Activated naive CD4-positive, alpha-beta T cell treated with anti-CD3 and anti-CD28 coated beads, Interleukin-2, amount 10 ng/mL, durations not matched to agents 7 days and 5 days (primary cell): ENCODE data around the gene WWOX.
A peak's percentile ranks its signal among the peaks of the same experiment; 100 is the strongest.

Experiments used
- CTCF ChIA-PET: fragments of 350-600 bp; sonication (Branson Sonifier 250); formaldehyde crosslinking; loops from one replicate; lab custom pipeline; 2021; ENCODE audit warnings: antibody characterized with exemption; lab: Charles Lee
- DNase-seq: peaks from one replicate; pipeline ENCODE4 v3.0.0-alpha.2; 2020
- H3K27ac Mint-ChIP-seq: one replicate; pipeline ENCODE4 v1.8.0; 2021; ENCODE audit warnings: mild to moderate bottlenecking, moderate library complexity, mixed read lengths
- H3K27me3 Mint-ChIP-seq: one replicate; pipeline ENCODE4 v1.8.0; 2021; ENCODE audit warnings: mild to moderate bottlenecking, mixed read lengths
- H3K36me3 Mint-ChIP-seq: one replicate; pipeline ENCODE4 v1.8.0; 2021; ENCODE audit warnings: mixed read lengths
- H3K4me1 Mint-ChIP-seq: one replicate; pipeline ENCODE4 v1.8.0; 2021; ENCODE audit warnings: mixed read lengths
- H3K4me3 Mint-ChIP-seq: one replicate; pipeline ENCODE4 v1.8.0; 2021; ENCODE audit warnings: mild to moderate bottlenecking, moderate library complexity, mixed read lengths
- H3K9me3 Mint-ChIP-seq: one replicate; pipeline ENCODE4 v1.8.0; 2021; ENCODE audit warnings: mixed read lengths

WWOX gene

DNA sequence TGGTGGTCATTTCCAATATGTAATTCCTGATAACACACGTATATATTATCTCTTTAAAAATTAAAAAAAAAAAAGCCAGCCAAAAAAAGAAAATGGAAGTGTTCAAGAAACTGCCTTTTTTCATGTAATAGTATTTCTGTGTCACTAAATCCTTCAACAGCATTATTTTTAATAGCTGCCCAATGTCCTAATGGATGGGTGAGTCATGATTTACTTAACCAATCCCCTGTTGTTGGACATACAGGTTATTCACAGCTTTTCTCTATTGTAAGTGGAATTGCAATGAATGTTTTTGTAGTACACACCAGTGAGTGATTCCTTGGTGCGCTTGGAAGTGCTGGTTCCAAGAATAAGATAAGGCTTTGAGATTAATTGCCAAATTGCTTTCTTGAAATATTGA, 124.9 kb downstream of the WWOX start:
- Mint-ChIP-seq H3K36me3 (no peaks in the 10 kb centered on the region), H3K4me3 (no peak overlapping the region), H3K27ac (no peak overlapping the region), H3K27me3 (no peaks in the 10 kb centered on the region), H3K4me1 (no peaks in the 10 kb centered on the region), H3K9me3 (no peaks in the 10 kb centered on the region)
- DNase-seq, result no peak
- CTCF ChIA-PET, result no interaction called here

DNA sequence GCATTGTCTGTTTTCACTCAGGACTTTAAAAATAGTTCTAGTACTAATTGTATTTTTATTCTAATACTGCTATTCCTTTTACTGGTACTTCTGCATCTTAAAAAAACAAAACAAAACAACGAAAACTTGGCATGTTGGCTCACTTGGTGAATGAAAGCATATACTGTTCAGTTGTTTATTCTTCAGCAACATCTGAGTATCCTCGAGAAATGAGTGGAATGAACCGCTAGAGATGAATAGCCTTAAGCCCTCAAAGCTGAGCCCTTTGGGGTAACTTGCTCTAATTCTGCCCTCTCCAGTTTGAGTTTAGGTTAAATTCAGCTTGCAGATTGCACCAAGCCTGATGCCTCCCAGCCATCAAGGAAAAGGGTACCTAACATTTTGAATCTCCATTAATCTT, 126.5 kb downstream of the WWOX start:
- no peaks in the 10 kb centered on the region for H3K4me1 Mint-ChIP-seq
- no peak overlapping the region for H3K4me3 Mint-ChIP-seq
- DNase-seq, result no peak
- H3K27me3 Mint-ChIP-seq, result no peaks in the 10 kb centered on the region
- no peaks in the 10 kb centered on the region for H3K36me3 Mint-ChIP-seq
- no peaks in the 10 kb centered on the region for H3K9me3 Mint-ChIP-seq
- CTCF ChIA-PET, result interaction anchor here (0.7 kb wide), 1 partner anchor 159 kb away, joined by 3 read pairs; no protein-coding TSS in a partner anchor
- no peak overlapping the region for H3K27ac Mint-ChIP-seq

- Mint-ChIP-seq H3K4me3 (no peak overlapping the region), H3K9me3 (no peaks in the 10 kb centered on the region), H3K4me1 (no peaks in the 10 kb centered on the region), H3K36me3 (no peaks in the 10 kb centered on the region), H3K27me3 (no peaks in the 10 kb centered on the region), H3K27ac (no peak overlapping the region)
- CTCF ChIA-PET, result no interaction called here
- DNase-seq, result no peak
These were observed 128.4 kb downstream of the WWOX start for GRCh38 chr16:78227855-78228254.

GRCh38 chr16:78228704-78229103, 129.2 kb downstream of the WWOX start:
- Mint-ChIP-seq H3K4me1 (no peaks in the 10 kb centered on the region), H3K27me3 (no peaks in the 10 kb centered on the region), H3K36me3 (no peaks in the 10 kb centered on the region), H3K4me3 (no peak overlapping the region), H3K9me3 (no peaks in the 10 kb centered on the region), H3K27ac (no peak overlapping the region)
- CTCF ChIA-PET, result interaction anchor here (1.2 kb wide), 1 partner anchor 8 kb away, joined by 3 read pairs; no protein-coding TSS in a partner anchor
- no peak for DNase-seq

DNA sequence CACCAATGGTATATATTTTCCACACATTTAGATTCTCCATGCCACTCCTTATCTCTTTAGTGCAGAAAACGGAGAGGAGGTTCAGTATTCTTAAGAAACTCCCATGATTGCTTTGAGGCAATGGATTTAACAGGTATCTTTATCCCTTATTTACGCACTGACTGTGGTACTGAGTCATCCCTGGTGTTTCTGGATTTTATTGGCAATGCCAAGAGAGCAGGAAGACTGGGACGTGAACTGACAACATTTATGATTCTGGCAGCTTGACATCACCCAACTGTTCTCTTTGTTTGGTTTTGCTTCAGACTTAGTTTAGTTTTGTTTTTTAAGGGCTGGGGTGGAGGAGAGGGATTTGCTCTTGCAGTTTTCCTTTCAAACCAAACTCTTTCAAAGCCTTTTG, 131.4 kb downstream of the WWOX start:
- CTCF ChIA-PET, result no interaction called here
- Mint-ChIP-seq H3K36me3 (no peaks in the 10 kb centered on the region), H3K27ac (no peak overlapping the region), H3K4me3 (no peak overlapping the region), H3K27me3 (no peaks in the 10 kb centered on the region), H3K9me3 (no peaks in the 10 kb centered on the region), H3K4me1 (no peaks in the 10 kb centered on the region)
- no peak for DNase-seq

DNA sequence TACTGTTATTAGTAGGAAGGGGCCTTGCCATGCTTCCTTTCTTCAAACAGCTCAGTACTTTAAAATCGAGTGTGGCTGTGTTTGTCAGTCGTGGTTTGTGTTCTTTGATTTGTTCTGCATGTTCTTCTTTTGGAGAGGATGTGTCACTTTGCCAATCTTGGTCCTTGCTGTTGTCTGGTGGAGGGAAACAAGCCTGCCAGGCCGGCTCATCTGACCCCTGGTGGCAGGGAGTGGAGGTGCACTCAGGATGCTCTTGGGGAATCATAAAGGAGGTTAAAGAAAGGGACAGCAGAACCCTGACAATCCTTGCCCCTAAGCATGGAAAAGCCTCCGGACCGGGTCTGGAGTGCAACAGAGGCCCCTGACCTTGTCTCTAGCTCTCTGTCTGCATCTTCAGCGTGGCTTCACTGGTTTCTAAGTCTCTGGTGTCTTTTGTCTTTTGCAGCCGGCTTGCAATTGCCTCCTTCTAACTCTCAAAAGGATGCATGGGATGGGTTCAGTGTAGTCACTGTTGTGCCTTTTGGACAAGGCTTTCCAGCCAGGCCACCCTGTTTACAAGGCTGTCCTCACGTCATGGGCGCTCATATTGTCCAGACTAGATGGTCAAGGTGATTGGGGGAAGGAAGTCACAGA, 135.8 kb downstream of the WWOX start:
- no peak overlapping the region for H3K27ac Mint-ChIP-seq
- H3K27me3 Mint-ChIP-seq, result no peaks in the 10 kb centered on the region
- no peaks in the 10 kb centered on the region for H3K36me3 Mint-ChIP-seq
- CTCF ChIA-PET, result interaction anchor here (1.0 to 2.8 kb wide), 3 partner anchors 111 to 233 kb away, joined by 3 to 15 read pairs (median 3); partner anchors contain the start of gene WWOX
- peak; percentile 75 for DNase-seq
- H3K4me1 Mint-ChIP-seq, result no peaks in the 10 kb centered on the region
- H3K9me3 Mint-ChIP-seq, result no peaks in the 10 kb centered on the region
- H3K4me3 Mint-ChIP-seq, result no peak overlapping the region

- Mint-ChIP-seq H3K4me3 (no peak overlapping the region), H3K27ac (no peak overlapping the region), H3K36me3 (no peaks in the 10 kb centered on the region), H3K4me1 (no peaks in the 10 kb centered on the region), H3K27me3 (no peaks in the 10 kb centered on the region), H3K9me3 (no peaks in the 10 kb centered on the region)
- no peak for DNase-seq
- CTCF ChIA-PET, result interaction anchor here (1.0 to 2.8 kb wide), 3 partner anchors 112 to 136 kb away, joined by 3 to 15 read pairs (median 3); partner anchors contain the start of gene WWOX
These were observed 136.4 kb downstream of the WWOX start for GRCh38 chr16:78235876-78236275.

- DNase-seq, result no peak
- Mint-ChIP-seq H3K4me1 (no peaks in the 10 kb centered on the region), H3K27me3 (no peaks in the 10 kb centered on the region), H3K4me3 (no peak overlapping the region), H3K36me3 (no peaks in the 10 kb centered on the region), H3K9me3 (no peaks in the 10 kb centered on the region), H3K27ac (no peak overlapping the region)
- CTCF ChIA-PET, result no interaction called here
These were observed 138.4 kb downstream of the WWOX start for GRCh38 chr16:78237841-78238240.

DNA sequence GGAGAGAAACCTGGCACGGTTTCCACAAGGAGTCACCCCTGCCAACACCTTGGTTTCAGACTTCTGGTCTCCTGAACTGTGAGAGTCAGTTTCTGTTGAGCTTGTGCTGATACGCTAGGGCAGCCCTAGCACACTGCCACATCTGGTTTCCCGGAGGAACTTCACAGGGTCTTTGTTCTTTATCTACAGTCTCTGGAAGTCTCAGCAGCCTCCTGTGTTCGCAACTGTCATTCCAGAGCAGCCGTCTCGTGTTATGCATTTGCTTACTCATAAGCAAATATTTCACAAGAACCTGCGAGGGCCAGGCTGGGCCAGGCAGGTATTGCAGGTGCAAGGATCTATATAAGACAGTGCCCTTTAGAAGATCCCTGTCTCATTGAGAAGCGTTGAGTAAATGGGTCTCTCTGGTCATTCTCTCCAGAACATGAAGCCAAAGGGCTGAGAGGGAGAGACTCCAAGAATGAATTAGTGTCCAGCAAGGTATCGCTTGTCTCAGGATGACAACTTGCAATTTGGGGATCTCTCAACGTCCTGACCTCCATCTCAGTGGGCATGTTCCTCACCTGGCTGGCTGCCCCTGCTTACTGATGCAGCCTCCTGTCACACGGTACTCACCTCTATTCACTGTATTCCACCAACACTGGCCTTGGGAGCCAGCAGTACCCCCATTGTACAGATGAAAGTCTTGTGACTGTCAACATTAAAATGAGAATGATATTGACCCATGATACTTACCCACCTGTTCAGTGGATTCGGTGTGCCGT, 141.2 kb downstream of the WWOX start:
- H3K4me3 Mint-ChIP-seq, result no peak overlapping the region
- DNase-seq, result no peak
- H3K4me1 Mint-ChIP-seq, result no peaks in the 10 kb centered on the region
- H3K36me3 Mint-ChIP-seq, result no peaks in the 10 kb centered on the region
- H3K9me3 Mint-ChIP-seq, result no peaks in the 10 kb centered on the region
- no peak overlapping the region for H3K27ac Mint-ChIP-seq
- H3K27me3 Mint-ChIP-seq, result no peaks in the 10 kb centered on the region
- CTCF ChIA-PET, result no interaction called here

DNA sequence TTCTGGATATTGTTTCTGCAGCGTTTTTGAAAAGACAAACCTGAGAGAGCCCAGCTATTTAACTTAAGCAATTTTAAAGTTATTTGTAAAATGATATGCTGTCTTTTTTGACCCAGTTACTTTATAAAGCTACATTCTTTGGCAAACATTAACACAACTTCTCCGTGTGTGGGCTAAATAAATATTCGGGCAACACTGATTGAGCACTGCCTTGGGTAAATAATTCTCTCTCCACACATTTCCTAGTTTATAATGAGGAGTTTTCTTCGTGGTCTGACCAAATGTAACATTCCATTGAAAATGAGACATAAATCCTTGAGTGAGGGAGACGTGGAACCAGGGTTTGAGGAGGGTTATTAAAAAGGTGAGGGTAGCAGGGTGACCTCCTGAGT, 142.8 kb downstream of the WWOX start:
- Mint-ChIP-seq H3K27me3 (no peaks in the 10 kb centered on the region), H3K4me3 (no peak overlapping the region), H3K9me3 (no peaks in the 10 kb centered on the region), H3K27ac (no peak overlapping the region), H3K4me1 (no peaks in the 10 kb centered on the region), H3K36me3 (no peaks in the 10 kb centered on the region)
- no peak for DNase-seq
- CTCF ChIA-PET, result no interaction called here

GRCh38 chr16:78244131-78244895, 144.9 kb downstream of the WWOX start:
- Mint-ChIP-seq H3K27ac (no peak overlapping the region), H3K4me1 (no peaks in the 10 kb centered on the region), H3K9me3 (no peaks in the 10 kb centered on the region), H3K27me3 (no peaks in the 10 kb centered on the region), H3K4me3 (no peak overlapping the region), H3K36me3 (no peaks in the 10 kb centered on the region)
- DNase-seq, result no peak
- CTCF ChIA-PET, result no interaction called here

DNA sequence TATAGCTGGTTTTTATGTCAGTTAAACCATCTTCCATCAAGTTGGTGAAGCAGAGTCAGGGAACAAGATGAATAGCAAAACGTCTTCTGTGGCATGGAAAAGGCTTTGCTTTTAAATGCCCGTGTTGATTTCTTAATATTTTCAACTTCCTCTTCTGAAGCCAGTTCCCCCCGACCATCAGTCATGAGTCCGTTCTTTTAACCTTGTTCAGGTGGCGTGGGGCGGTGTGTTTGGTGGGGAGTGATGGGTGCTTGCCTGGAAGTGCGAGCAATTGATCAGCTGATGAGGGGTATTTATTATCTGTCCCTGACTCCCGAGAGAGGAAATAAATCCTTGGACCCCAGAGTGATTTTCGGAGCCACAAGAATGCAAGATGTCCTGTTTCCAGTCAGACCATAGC, 147.1 kb downstream of the WWOX start:
- Mint-ChIP-seq H3K4me1 (no peaks in the 10 kb centered on the region), H3K27ac (no peak overlapping the region), H3K27me3 (no peaks in the 10 kb centered on the region), H3K4me3 (no peak overlapping the region), H3K36me3 (no peaks in the 10 kb centered on the region), H3K9me3 (no peaks in the 10 kb centered on the region)
- CTCF ChIA-PET, result interaction anchor here (0.6 kb wide), 1 partner anchor 24 kb away, joined by 3 read pairs; no protein-coding TSS in a partner anchor
- DNase-seq, result no peak

- H3K4me1 Mint-ChIP-seq, result no peaks in the 10 kb centered on the region
- DNase-seq, result no peak
- H3K36me3 Mint-ChIP-seq, result no peaks in the 10 kb centered on the region
- no peaks in the 10 kb centered on the region for H3K9me3 Mint-ChIP-seq
- no peak overlapping the region for H3K4me3 Mint-ChIP-seq
- no peaks in the 10 kb centered on the region for H3K27me3 Mint-ChIP-seq
- CTCF ChIA-PET, result no interaction called here
- H3K27ac Mint-ChIP-seq, result no peak overlapping the region
These were observed 149.6 kb downstream of the WWOX start for GRCh38 chr16:78249056-78249455.

DNA sequence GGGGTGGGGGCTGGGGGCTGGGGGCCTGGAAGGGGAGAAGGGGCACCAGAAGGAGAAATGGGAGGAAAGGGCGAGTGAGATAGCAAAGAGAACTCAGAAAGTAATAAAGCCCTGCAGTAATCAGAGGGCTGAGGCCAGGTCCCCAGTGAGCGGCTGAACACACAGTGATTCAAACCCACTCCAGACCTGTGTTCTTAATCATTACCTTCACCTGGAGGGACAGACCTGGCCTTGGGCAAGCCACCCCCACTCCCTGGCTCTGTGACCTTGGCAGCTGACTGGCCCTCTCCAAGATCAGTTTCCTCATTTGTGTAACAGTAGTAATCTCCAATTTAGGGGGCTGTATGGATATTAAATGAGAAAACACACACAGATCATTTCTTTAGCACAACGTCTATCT, 150.4 kb downstream of the WWOX start:
- Mint-ChIP-seq H3K9me3 (no peaks in the 10 kb centered on the region), H3K27me3 (no peaks in the 10 kb centered on the region), H3K36me3 (no peaks in the 10 kb centered on the region), H3K4me3 (no peak overlapping the region), H3K4me1 (no peaks in the 10 kb centered on the region), H3K27ac (no peak overlapping the region)
- CTCF ChIA-PET, result no interaction called here
- no peak for DNase-seq
